Measurements from ENCODE around the gene RITA1. TPM values are rescaled to one million over a fixed set of nuclear protein-coding genes. Genes with fewer than 3 reads are reported as not detected.
A peak's percentile ranks its signal among the peaks of the same experiment; 100 is the strongest.

Gene RITA1
- total RNA-seq, 4 donors from 2014 or later = 14.7 to 21.7 (median 16.9) TPM

DNA sequence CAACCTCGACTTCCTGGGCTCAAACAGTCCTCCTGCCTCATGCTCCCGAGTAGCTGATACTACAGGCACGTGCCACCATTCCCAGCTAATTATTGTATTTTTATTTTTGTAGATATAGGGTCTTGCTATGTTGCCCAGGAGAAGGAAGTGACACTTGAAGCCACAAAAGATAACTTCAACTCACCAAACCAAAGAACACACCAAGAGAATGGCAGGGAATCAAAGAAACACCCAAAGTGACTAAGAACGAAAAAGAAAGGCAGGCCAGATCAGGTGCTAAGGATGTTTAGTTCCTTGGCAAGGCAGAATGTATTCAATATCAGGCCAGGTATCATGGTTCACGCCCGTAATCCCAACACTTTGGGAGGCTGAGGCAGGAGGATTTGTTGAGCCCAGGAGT lies 25.6 kb downstream of the RITA1 start:
- DNase-seq (ENCODE audit: low spot score in 2 of 2) = no peak
- H3K27ac ChIP-seq = no peak overlapping the region
- H3K36me3 ChIP-seq = no peaks in the 10 kb centered on the region
- H3K27me3 ChIP-seq = no peaks in the 10 kb centered on the region
- TF ChIP-seq EP300 (IDR thresholded peaks at IDR 0.05) = no peak
- no peak for TF ChIP-seq POLR2AphosphoS5 (IDR thresholded peaks at IDR 0.05)
- TF ChIP-seq, protein P1, sequence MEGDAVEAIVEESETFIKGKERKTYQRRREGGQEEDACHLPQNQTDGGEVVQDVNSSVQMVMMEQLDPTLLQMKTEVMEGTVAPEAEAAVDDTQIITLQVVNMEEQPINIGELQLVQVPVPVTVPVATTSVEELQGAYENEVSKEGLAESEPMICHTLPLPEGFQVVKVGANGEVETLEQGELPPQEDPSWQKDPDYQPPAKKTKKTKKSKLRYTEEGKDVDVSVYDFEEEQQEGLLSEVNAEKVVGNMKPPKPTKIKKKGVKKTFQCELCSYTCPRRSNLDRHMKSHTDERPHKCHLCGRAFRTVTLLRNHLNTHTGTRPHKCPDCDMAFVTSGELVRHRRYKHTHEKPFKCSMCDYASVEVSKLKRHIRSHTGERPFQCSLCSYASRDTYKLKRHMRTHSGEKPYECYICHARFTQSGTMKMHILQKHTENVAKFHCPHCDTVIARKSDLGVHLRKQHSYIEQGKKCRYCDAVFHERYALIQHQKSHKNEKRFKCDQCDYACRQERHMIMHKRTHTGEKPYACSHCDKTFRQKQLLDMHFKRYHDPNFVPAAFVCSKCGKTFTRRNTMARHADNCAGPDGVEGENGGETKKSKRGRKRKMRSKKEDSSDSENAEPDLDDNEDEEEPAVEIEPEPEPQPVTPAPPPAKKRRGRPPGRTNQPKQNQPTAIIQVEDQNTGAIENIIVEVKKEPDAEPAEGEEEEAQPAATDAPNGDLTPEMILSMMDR (IDR thresholded peaks at IDR 0.05) = no peak
- no peak for TF ChIP-seq POLR2A (IDR thresholded peaks at IDR 0.05)
- H3K4me1 ChIP-seq = peaks cover 23% of the 10 kb centered on the region
- 86% methylated on average over 6 of the region's 6 CpGs for WGBS
- no peak overlapping the region for H3K4me3 ChIP-seq
- H3K9me3 ChIP-seq = no peaks in the 10 kb centered on the region

DNA sequence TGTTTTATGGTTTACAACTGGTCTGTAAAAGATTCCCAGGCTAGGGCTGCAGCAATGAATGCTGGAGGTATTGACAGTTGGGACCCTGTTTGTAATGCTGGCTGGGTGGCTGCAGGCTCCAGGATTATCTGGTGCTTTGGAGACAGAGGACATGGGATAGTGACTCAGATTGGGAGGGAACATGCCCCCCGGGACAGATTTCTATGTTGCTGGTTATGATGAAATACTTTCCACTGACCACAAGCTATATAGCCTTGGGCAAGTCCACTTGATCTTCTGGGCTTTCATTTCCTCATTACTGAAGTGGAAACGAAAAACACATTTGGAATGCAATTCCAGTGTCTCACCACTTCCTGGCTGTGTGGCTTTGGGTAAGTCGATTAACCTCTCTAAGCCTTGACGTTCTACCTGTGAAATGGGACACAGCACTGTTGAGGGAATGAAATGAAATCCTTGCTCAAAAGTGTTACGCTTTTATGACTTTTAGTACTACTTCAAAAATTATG lies 29.4 kb downstream of the RITA1 start:
- Histone ChIP-seq H3K27me3 (no peaks in the 10 kb centered on the region), H3K9me3 (no peaks in the 10 kb centered on the region), H3K4me1 (peaks cover 32% of the 10 kb centered on the region), H3K36me3 (no peaks in the 10 kb centered on the region), H3K27ac (peak overlapping the region; percentile 73), H3K4me3 (no peak overlapping the region)
- WGBS = 43% methylated on average over 5 of the region's 5 CpGs
- DNase-seq (ENCODE audit: low spot score in 2 of 2) = peak; percentile 89 to 91
- TF ChIP-seq, protein P1 (IDR thresholded peaks at IDR 0.05) = no peak
- peak in 1 of 2 donors; percentile 10 for TF ChIP-seq POLR2A (IDR thresholded peaks at IDR 0.05)
- TF ChIP-seq EP300 (IDR thresholded peaks at IDR 0.05) = no peak
- TF ChIP-seq POLR2AphosphoS5 (IDR thresholded peaks at IDR 0.05) = peak in 2 of 3 donors; percentile 89 to 91

DNA sequence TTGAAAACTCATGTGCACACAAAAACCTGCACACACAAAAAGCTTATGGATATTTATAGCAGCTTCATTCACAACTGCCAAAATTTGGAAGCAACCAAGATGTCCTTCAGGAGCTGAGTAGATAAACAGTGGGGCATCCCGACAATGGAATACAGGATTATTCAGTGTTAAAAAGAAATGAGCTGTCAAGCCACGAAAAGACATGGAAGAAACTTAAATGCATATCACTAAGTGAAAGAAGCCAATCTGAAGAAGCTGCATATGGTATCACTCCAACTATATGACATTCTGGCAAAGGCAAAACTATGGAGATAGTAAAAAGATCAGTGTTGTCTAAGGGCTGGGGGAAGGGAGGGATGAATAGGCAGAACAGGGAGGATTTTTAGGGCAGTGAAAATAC lies 30.5 kb downstream of the RITA1 start:
- no peaks in the 10 kb centered on the region for H3K36me3 ChIP-seq
- WGBS = 85% methylated on average over 2 of the region's 2 CpGs
- H3K27me3 ChIP-seq = no peaks in the 10 kb centered on the region
- H3K27ac ChIP-seq = peak overlapping the region; percentile 73
- peaks cover 39% of the 10 kb centered on the region for H3K4me1 ChIP-seq
- H3K4me3 ChIP-seq = no peak overlapping the region
- TF ChIP-seq POLR2AphosphoS5 (IDR thresholded peaks at IDR 0.05) (no peak), POLR2A (IDR thresholded peaks at IDR 0.05) (no peak), EP300 (IDR thresholded peaks at IDR 0.05) (no peak)
- TF ChIP-seq, protein P1 (IDR thresholded peaks at IDR 0.05) = no peak
- H3K9me3 ChIP-seq = no peaks in the 10 kb centered on the region
- DNase-seq (ENCODE audit: low spot score in 2 of 2) = no peak

DNA sequence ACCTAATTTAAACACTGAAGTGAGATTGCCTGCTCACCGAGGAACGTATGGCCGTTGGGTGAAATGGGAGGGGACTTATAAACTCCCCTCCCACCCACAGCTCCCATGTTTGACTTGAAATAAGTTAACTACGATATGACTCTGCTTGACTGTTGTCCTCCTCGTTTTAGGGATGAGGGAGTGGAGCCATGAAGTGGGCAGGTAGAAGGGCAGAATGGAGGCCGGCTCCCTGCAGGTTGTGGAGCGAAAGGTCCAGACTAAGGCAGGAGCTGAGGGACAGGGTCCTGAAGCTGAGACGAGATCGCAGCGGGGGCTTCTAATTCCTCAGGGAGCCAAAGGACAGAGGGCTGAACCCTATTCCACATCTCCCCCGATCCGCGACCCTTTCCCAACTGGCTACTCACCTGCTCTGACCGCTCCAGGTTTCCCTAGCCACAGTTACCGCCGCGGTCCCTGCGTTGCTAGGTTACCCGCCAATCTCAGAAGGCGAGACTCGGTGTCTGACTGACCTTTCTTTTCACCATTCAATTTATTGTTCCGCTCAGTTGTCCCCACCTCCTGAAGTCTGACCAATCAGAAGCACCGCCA lies 35.2 kb downstream of the RITA1 start:
- peaks cover 48% of the 10 kb centered on the region for H3K4me1 ChIP-seq
- DNase-seq (ENCODE audit: low spot score in 2 of 2) = no peak
- under 1% methylated on average over 23 of the region's 23 CpGs for WGBS

More for the DNA sequence above, 35.2 kb downstream of the RITA1 start:
- Histone ChIP-seq H3K4me3 (peak overlapping the region; percentile 92), H3K27ac (peak overlapping the region; percentile 21), H3K36me3 (no peaks in the 10 kb centered on the region), H3K9me3 (no peaks in the 10 kb centered on the region), H3K27me3 (no peaks in the 10 kb centered on the region)
- TF ChIP-seq, protein P1 (IDR thresholded peaks at IDR 0.05) = no peak

All from suprapubic skin (tissue), 4 donors.